GM19328 (cell line): Measurements from ENCODE around the gene KCNG2.

Source experiments
- ATAC-seq: cut with Tn5 transposase; IDR thresholded peaks from one replicate; pipeline ENCODE4 v1.9.1; 2021; ENCODE audit warnings: mild to moderate bottlenecking, moderate library complexity; ENCODE audit not compliant: unreplicated experiment

The KCNG2 gene

DNA sequence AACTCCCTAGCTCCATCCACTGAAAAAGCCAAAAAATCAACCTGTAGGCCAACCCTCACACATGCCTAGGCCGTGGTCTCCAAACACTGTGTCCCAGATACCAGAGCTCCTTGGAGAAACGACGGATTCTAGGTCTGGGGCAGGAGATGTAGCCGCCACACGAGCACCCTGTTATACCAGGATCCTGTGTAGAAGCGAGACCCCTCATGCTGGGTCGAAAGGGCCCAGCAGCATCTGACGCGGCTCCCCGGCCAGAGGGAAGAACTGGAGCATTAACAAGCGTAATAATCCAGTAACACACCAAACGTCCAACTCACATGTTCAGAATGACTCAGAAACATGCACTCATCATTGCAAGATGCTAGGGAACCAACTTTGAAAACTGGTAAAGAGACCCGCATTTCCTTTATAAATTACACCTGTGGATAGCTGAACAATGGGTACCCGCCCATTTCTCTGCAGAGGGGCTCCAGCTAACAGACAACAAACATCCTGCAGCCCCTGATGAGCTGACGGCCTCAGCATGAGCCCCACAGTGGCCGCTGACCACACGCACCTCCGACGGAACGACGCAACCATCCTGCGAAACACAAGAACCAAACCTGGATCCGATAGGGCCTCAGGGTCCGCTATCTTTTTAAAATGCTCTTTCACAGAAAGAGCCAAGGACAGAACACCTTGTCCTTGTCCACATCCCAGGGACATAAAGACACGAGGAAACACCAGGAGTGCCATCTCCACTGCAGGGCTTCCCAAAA, 139.5 kb downstream of the KCNG2 start:
- ATAC-seq, result no peak

DNA sequence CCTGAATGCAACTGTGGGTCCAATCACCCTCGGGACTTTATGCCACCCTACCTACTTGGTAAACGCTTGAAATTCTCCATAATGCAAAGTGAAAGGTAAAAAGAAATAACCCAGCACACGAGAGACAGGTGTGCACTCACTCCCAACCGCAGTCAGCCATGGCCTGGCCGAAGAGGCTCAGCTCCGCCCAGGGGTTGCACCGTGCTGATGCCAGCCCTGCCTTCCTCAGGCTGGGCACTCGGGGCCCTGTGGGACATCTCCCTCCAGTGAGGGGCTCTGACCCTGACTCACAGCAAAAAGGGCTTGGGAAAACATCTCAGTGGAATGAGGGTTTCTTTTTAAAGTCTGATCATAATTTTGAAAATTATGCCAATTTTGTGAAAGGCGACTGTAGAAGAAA, 140.5 kb downstream of the KCNG2 start:
- ATAC-seq, result no peak

DNA sequence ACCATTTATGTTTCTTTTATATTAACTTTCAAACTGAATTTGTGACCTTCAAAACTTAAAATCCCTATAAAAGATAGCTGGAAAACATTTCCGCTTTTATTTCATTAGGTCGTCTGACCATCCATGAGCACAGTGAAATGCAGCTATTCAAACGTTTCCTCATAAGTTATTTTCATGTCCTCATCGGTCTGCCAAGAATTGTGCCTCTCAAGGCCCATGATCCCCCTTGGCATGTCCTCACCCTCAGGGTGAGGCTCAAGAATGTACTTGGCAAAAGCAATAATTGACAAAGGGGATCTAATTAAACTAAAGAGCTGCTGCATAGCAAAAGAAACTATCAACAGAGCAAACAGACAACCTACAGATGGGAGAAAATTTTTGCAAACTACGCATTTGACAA, 141.4 kb downstream of the KCNG2 start:
- no peak for ATAC-seq

DNA sequence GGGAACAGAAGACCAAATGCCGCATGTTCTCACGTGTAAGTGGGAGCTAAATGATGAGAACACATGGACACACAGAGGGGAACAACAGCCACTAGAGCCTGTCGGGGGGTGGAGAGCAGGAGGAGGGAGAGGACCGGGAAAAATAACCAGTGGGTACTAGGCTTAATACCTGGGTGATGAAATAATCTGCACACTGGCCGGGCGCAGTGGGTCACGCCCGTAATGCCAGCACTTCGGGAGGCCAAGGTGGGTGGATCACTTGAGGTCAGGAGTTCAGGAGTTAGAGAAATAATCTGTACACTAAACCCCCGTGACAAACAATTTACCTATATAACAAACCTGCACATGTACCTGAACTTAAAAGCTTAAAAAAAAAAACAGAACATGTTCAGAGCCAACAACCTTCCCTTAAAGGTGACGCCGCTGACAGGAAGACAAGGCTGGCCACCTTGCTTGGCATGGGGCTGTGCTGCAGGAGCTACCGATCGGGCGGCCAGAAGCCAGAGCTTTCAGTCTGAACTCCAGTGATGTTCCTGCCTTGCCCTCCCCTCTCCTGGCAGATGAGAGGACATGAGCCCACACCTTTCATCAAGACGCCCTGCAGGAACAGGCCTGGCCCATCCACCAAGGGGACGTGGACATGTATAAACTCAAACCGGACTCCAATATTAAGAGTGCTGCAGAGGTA, 142.5 kb downstream of the KCNG2 start:
- no peak for ATAC-seq

DNA sequence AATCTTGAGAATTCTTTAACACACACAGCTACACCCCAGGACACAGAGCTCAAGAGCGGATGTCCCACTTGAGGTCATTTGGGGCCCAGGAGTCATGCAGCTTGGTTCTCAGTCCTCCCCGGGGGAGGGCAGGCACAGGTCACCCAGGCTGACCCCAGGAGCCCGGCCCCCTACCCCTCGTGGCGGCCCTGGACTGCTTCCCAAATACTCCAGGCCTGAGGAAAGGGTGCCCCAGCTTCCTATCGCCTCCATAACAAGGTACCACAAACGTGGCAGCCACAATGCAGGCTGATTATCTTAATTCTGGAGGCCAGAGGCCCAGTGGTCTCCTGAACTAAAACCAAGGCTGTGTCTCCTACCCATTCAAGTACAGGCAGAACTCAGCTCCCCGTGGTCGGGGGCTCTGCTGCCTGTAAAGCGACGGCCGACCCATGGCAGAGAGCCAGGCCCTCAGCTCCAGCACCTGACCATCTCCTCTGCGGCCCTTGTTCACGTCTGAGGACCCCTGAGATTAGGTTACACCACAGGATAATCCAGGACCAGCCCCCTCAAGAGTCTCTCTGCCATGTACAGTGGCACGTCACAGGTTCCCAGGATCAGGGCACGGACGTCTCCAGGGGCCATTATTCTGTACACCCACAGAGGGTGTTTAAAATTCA, 143.2 kb downstream of the KCNG2 start:
- no peak for ATAC-seq

DNA sequence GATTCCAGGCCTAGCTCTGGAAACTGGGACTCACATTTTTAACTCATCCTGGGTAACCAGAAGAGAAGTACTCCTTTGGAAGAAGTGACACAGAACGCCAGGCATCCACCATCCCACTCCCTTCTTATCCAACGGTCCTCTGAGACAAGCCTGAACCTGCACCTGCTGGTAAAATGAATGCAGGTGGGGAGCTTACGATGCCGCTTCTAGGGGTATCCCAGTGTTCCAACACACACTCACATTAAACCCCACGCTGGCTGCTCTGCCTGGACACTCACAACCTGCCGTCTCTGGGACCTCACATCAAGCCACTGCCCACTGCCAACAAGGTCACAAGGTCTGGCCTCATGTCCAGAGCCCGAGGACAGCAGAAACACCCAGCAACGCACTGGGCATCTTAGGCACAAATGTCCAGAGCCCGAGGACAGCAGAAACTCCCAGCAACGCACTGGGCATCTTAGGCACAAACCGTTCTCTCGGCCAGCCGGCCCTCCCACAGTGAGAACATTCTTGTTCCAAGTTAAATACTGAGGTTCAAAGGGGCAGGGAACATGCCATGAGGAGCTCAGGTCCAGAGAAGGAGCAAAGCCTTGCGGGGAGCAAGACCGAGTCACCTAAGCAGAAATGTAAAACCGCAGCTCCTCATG, 143.9 kb downstream of the KCNG2 start:
- no peak for ATAC-seq

DNA sequence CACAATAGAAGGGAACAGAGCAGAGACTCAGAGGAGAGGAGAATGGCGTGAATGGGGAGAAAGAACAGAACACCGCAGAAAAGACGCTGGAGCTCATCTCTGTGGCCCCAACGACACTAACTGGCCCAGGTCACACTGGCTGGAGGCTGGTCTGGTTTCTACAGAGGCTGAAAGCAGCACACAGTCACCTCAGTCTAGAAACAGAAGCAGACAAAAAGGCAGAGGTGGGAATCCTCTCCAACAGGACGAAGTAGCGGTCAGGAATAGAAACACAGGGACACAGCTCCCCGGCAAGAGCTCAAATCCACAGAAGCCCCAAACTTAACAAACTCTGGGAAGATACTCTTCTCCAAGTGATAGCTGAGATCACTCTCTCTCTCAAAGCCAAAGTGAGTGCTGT, 144.5 kb downstream of the KCNG2 start:
- ATAC-seq, result no peak

DNA sequence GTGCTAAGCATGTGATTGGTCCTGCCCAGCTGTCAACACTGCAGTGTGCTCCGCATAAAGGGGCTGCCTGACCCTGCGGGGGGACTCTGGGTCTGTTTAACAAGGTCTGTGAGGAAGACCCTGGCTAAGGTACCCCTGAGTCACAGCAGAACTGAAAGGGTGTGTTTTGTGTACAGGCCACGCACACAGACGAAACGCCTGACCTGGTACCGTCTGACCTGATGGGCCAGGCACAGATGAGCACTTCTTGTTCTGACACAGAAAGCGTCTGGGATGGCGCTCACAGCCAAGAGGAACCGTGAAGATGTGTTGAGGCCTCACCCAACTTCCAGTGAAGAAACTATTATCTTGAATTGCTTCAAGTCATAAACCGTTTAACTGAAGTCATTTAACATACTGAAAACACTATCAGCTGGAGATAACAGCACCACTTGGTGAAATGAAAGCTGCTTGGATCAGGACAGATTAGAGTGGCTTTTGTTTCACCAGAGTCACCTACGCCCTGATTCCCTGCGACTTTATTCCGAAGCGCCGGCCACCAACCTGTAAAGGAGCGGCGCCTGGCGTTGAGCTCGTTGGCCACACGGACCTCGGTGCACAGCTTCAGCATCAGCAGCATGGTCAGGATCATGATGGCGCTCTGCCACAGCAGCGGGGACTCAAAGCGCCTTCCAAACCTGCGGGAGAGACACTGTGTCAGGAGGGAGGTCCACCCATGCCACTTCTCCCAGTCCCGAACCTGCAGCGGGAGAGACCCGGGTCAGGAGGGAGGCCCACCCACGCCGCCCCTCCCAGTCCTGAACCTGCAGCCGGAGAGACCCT, 145.3 kb downstream of the KCNG2 start:
- no peak for ATAC-seq

DNA sequence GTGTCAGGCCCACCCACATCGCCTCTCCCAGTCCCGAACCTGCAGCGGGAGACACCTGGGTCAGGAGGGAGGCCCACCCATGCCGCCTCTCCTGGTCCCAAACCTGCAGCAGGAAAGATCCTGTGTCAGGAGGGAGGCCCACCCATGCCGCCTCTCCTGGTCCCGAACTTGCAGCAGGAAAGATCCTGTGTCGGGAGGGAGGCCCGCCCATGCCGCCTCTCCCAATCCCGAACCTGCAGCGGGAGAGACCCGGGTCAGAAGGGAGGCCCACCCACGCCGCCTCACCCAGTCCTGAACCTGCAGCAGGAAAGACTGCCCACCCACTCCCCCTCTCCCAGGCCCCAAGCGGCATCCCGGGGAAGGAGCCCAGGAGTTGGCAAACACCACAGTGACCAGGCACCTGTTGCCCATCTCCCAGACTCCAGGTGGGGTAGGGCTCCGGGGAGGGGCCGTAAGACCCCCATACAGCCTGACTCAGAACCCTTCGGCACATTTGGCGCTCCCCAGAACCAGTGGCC, 145.9 kb downstream of the KCNG2 start:
- no peak for ATAC-seq

DNA sequence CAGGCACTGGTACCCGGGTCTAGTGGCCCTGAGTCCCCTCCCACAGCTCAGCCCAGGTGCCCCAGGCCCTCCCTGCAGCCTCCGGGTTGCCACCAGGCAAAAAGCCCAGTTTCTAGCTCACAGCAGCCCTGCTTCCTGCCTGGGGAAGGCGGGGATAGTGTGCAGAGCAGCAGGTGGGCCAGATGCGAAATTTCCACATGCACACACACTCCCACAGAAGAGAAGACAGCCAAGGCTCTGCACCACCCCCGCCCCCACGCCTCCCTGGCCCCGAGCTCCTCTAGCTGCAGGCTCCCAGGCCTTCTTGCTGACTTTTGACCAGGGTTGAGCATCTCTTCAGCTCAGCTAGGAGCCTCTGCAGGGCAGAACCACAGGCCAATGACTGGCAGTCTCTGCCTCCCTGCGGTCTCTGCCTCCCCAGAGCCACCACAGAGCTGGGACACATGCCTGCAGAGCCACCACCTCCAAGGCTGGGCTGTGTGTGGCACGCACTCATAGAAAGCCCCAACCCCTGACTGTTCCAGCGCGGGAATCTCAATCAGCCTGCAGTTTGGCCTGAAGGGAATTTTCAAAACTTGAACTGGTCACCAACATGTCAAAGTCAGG, 146.5 kb downstream of the KCNG2 start:
- peak; percentile 55 for ATAC-seq

DNA sequence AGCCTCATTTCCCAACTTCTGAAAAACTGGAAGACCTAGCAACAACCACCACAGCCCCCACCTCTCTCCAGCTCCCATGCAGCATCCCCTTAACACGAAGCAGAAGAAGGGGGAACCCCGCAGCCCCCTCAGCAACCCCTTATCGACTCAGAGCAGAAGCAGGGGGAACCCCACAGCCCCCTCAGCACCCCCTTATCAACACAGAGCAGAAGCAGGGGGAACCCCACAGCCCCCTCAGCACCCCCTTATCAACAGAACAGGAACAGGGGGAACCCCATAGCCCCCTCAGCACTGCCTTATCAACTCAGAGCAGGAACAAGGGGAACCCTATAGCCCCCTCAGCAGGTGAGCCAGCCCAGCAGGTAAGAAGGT, 147.0 kb downstream of the KCNG2 start:
- no peak for ATAC-seq

DNA sequence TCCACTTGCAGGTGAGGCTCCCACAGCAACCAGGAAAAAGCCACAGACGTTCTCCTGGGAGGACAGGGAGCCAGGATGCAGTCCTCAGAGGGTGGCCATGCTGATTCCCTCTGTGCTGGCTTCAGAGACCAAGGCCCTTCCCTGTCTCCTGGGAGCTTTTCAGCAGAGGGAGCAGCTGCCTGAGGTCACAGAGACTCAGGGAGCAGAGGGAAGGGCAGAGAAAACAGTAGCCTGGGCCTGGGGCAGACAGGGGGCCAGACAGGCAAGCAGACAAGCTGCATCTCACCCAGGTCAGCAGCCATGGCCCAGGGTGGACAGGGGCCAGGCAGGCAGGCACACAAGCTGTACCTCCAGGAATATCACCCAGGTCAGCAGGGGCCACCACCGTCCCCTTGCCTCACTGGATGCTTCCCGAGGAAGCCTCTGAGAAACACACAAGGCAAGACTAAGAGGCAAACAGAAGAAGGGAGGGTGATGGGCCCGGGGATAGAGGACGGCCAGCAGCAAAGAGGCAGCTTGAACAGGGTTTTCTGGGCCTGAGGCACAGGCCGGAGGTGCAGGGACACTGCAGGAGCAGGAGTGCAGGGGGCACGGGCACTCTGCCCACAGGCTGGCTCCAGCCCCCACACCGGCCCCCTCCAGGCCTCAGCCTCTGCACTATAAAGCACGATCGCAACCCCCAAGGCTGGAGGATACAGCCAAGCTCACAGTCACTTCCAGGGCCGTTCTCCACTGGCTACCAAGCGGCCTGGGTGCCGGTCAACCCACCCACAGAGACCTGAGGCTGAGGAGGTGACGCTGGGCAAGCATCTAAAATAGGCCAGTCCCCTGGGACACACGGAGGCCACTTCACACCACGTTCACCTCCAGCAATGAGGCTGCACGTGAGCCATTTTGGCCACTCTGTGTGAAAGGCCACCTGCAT, 147.6 kb downstream of the KCNG2 start:
- ATAC-seq, result no peak

DNA sequence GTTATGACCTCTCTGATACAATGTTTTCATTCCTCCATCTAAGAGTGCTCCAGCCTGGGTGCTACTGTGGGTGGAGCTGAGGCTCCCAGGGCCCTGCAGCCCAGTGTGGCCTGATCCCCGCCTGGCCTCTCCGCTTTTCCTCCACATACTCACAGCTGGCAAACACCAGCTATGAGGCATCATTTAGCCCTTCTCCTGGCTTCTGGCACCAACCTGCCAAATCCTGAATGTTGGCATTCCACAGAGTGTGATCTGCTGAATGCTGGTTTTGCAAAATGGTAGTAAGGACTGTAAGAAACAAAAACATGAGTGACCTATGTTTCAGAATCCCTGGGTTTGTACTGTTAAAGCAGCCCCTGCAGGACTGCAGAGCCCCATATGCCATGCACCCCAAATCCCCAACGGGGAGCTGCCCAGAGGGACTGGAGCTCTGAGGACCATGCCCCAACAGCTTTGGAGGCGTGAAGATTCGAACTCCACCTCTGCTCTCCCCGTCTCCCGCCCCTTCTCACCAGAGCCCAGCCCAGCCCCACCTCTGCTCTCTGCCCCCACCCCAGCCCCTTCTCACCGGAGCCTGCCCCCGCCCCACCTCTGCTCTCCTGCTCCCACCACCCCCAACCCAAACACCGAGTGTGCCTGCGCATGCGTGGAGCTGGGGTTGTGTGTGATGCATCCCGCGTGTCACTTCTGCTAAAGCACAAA, 149.5 kb downstream of the KCNG2 start:
- ATAC-seq, result no peak

DNA sequence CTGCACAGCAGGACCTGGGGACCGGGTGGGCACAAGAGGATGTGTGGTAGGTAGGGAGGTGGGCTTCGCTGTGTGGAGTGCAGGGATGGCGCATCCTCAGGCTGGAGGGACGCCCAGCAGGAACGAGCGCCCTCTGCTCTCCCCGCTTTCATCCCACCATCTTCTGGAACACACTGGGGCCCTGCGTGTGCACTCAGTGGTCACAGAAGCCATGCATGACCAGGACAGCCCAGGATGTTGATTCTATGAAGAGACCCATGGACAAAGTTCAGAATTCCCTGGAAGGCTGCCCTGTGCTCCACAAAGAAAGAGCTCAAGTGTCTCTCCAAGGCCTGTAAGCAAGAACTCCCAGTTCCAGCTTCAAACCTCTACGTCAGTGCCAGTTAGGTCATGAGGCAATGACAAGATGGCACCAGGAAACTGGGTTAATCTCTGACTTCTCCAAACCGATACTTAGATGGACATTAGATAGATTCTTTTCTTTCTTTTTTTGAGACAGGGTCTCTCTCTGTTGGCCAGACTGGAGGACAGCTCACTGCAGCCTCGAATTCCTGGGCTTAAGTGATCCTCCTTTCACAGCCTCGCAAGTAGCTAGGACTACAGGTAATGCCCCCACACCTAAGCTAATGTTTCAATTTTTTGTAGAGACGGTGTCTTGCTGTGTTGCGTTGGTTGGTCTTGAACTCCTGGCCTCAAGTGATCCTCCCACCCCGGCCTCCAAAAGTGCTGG, 150.3 kb downstream of the KCNG2 start:
- no peak for ATAC-seq

DNA sequence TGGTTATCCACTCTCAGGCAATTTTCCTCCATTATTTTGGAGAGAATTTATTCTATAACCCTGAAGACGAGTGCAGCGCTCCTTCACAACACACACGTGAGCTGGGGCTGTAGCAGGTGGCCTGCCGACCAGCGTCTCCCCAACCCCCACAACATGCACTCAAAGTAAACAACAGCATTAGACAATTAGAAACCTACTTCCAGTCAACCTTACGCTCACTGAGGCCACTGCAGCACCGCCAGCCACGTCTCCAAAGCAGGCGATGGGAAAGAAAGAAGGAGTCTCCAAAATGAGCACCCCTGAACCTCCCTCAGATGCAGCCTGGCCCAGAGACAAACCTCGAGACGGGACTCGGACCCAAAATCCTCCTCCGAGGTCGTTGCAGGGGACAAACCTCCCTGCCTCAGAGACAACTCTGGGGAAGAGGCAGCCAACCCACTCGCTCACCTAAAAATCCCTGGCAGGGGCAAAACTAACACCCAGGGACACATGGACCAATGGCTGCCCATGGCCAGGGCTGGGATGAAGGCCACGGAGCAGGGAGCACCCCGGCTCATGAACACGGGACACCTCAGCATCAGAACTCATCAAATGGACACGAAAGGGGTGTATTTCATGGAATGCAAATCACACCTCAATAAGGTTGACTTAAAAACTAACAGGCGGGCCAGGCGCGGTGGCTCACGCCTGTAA, 151.1 kb downstream of the KCNG2 start:
- no peak for ATAC-seq
